ENCODE results near the gene NARF. TPM values are rescaled to one million over a fixed set of nuclear protein-coding genes. Genes with fewer than 3 reads are reported as not detected.

NARF gene
- total RNA-seq, 1 donor from 2014 or later, result 84.2 TPM

DNA sequence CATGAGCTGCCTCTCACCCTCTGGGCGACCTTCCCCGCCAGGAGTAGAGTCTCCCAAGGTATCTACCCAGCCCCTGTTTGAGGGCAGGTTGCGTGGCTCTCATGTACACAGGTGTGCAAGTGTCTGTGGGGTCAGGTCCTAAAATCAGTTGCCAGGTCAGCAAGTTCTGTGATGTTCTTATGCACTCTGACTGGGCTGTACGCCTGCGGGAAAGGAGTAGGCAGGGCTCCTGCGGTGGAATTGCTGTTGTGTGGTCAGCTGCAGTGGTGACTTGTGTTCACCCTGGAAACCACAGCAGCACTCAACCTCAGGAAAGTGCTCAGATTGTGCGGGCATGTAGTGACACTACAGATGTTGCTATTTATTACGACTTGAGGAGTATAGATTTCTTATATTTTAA, 19.4 kb downstream of the NARF start:
- Mint-ChIP-seq H3K36me3 (ENCODE audit: low read depth) (no peaks in the 10 kb centered on the region), H3K27ac (ENCODE audit: unreplicated experiment) (no peak overlapping the region), H3K4me3 (no peak overlapping the region), H3K27me3 (ENCODE audit: low read depth) (no peaks in the 10 kb centered on the region), H3K9me3 (no peaks in the 10 kb centered on the region), H3K4me1 (no peaks in the 10 kb centered on the region)
- no peak for DNase-seq (ENCODE audit: low read depth, low spot score)
- TF ChIP-seq, protein P1, sequence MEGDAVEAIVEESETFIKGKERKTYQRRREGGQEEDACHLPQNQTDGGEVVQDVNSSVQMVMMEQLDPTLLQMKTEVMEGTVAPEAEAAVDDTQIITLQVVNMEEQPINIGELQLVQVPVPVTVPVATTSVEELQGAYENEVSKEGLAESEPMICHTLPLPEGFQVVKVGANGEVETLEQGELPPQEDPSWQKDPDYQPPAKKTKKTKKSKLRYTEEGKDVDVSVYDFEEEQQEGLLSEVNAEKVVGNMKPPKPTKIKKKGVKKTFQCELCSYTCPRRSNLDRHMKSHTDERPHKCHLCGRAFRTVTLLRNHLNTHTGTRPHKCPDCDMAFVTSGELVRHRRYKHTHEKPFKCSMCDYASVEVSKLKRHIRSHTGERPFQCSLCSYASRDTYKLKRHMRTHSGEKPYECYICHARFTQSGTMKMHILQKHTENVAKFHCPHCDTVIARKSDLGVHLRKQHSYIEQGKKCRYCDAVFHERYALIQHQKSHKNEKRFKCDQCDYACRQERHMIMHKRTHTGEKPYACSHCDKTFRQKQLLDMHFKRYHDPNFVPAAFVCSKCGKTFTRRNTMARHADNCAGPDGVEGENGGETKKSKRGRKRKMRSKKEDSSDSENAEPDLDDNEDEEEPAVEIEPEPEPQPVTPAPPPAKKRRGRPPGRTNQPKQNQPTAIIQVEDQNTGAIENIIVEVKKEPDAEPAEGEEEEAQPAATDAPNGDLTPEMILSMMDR (conservative IDR thresholded peaks at IDR 0.05), result no peak

DNA sequence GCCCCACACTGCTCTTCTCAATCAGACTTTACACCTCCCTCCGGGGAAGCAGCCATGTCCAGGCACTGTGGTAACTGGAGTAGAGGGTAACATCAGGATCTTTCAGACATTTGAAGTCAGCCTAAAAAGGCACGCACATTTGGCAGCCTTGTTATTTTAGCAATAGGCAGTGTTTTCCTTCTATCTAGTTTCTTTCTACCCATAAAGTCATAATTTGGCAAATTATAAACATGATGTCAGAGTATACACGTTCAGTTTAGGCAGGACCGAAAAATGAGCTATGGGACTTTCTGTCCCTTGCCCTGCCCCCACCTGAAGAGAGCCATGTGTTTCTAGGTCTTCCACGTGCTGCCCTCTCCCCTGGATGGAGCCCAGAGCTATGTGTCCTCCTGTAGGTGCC, 21.1 kb downstream of the NARF start:
- Mint-ChIP-seq H3K4me1 (no peaks in the 10 kb centered on the region), H3K27ac (ENCODE audit: unreplicated experiment) (no peak overlapping the region), H3K27me3 (ENCODE audit: low read depth) (no peaks in the 10 kb centered on the region), H3K9me3 (no peaks in the 10 kb centered on the region), H3K4me3 (no peak overlapping the region), H3K36me3 (ENCODE audit: low read depth) (peaks cover under 1% of the 10 kb centered on the region)
- DNase-seq (ENCODE audit: low read depth, low spot score), result no peak
- TF ChIP-seq, protein P1 (conservative IDR thresholded peaks at IDR 0.05), result no peak

DNA sequence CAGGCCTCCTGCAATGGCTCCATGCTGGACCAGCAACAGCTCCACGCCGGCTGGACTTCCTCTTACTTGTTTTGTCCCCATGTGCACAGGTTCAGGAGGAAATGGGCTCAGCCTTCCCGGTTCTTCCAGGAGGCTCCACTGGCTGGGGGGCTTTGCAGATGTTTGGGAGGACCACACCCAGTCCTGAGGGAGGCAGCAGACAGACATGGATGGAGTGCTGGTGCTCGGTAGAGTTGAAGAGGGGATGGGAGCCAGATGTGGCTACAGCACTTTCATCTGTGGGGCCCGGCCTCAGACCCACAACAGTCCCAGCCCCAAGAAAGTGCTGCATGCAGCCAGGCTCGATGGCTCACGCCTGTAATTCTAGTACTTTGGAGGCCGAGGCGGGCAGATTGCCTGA, 21.8 kb downstream of the NARF start:
- no peaks in the 10 kb centered on the region for H3K4me1 Mint-ChIP-seq
- H3K27me3 Mint-ChIP-seq (ENCODE audit: low read depth), result no peaks in the 10 kb centered on the region
- no peak for DNase-seq (ENCODE audit: low read depth, low spot score)
- no peaks in the 10 kb centered on the region for H3K9me3 Mint-ChIP-seq
- TF ChIP-seq, protein P1 (conservative IDR thresholded peaks at IDR 0.05), result no peak
- peaks cover 5% of the 10 kb centered on the region for H3K36me3 Mint-ChIP-seq (ENCODE audit: low read depth)
- H3K27ac Mint-ChIP-seq (ENCODE audit: unreplicated experiment), result no peak overlapping the region
- no peak overlapping the region for H3K4me3 Mint-ChIP-seq

DNA sequence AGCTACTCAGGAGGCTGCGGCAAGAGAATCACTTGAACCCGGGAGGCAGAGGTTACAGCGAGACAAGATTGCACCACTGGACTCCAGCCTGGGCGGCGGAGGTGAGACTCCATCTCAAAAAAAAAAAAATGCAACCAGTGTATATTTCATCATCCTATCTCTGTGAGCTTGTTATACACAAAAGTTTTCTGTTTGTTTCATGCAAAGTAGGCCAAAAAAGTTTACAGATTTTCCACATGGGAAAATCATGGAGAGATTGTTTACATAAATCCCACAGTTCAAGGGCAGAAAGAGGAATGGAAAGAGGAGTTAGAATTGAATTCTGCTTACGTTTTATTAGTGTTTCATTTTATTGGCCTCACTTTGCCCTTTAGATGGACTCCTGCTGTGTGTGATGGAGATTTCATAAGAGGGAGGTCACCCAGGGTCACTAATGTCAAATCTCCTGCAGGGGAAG, 24.7 kb downstream of the NARF start:
- TF ChIP-seq, protein P1 (conservative IDR thresholded peaks at IDR 0.05), result no peak
- no peak overlapping the region for H3K4me3 Mint-ChIP-seq
- no peaks in the 10 kb centered on the region for H3K4me1 Mint-ChIP-seq
- DNase-seq (ENCODE audit: low read depth, low spot score), result no peak
- H3K27ac Mint-ChIP-seq (ENCODE audit: unreplicated experiment), result no peak overlapping the region
- peaks cover 8% of the 10 kb centered on the region for H3K36me3 Mint-ChIP-seq (ENCODE audit: low read depth)
- no peaks in the 10 kb centered on the region for H3K27me3 Mint-ChIP-seq (ENCODE audit: low read depth)
- H3K9me3 Mint-ChIP-seq, result no peaks in the 10 kb centered on the region

DNA sequence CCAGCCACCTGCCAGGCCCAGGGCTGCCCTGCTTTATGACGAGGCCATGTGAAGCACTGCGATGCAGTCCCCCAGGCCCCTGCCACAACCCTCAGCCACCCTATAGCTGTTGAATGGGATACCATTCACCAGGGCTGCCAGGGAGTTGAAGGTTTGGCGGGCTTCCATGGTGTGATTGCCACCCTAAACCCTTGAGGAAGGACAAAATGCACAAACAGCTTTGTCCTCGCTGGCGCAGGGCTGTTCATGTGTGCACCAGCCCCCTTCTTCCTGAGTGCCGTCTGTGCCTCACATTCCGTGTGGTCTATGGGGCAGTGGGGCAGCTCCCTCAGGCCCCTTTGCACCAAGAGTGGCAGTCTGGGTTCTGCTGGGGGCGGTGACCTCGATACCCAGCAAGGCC, 25.3 kb downstream of the NARF start:
- no peak overlapping the region for H3K27ac Mint-ChIP-seq (ENCODE audit: unreplicated experiment)
- H3K4me3 Mint-ChIP-seq, result no peak overlapping the region
- peaks cover 8% of the 10 kb centered on the region for H3K36me3 Mint-ChIP-seq (ENCODE audit: low read depth)

More for the DNA sequence above, 25.3 kb downstream of the NARF start:
- Mint-ChIP-seq H3K9me3 (no peaks in the 10 kb centered on the region), H3K4me1 (no peaks in the 10 kb centered on the region), H3K27me3 (ENCODE audit: low read depth) (no peaks in the 10 kb centered on the region)
- DNase-seq (ENCODE audit: low read depth, low spot score), result no peak
- TF ChIP-seq, protein P1 (conservative IDR thresholded peaks at IDR 0.05), result no peak
